NCI-H1105 (cell line): Measurements from ENCODE around the gene SYT15.
"Not testable (repeated sequence)": the region's sequence is repeated elsewhere in the genome, so short reads cannot be mapped to it uniquely, and the experiment has no call there.

Source experiments
- DNase-seq: peaks from one replicate; lab custom pipeline; 2025; lab: John Stamatoyannopoulos, UW

The SYT15 gene

DNA sequence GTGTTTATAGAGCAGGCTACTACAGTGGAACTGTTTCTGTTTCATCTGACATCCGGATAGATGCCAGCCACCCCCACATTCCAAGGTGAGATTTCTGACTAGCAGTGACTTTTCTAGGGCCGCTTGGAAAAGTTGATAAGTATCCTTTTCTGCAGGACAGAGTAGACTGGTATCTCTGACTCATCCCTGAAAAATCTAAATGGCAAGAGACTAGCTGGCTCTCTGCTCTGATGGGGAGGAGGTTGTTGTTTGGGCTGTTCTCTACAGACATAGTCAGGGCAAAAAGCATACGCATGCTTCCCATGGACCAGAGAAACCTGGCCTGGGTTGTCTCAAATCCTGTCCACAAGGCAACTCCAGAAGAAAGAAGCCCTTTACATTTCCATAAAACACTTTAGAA, 10.7 kb downstream of the SYT15 start:
- DNase-seq: not testable (repeated sequence)

- DNase-seq: not testable (repeated sequence)
Measured at GRCh38 chr10:46591053-46591452, 12.1 kb downstream of the SYT15 start.

- DNase-seq: not testable (repeated sequence)
Measured at GRCh38 chr10:46593307-46593706, 14.4 kb downstream of the SYT15 start.

- not testable (repeated sequence) for DNase-seq
Measured at GRCh38 chr10:46594453-46595063, 15.6 kb downstream of the SYT15 start.

- DNase-seq: not testable (repeated sequence)
Measured at GRCh38 chr10:46596570-46596969, 17.6 kb downstream of the SYT15 start.

DNA sequence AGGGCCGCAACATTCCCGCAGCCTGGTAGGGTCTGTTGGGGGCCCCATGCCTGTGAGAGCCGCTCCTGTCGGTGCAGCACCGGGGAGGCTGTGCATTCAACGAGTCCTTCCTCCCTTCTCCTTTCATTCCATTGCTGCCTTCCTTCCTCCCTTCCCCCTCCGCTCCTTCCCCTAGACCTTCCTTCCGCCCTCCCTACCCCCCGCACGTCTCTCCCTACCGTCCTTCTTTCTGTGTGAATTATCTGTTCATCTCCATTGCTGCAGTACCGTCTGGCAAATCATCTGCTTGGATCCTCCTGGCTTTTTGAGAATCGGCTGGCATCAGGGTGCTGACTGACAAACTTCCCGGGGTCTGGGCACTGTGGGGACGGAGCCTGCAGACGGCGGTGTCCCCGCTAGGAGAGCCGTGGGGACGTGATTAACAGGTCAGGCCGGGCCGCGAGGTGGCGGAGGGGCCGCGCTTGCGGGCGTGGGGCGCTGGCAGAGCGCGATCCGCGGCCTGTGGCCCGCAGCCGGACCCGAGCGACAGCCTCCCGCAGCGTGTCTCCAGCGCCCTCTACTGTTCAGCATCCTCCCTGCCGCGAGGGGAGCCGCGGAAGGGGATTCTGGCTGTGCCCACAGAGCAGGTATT, 18.8 kb downstream of the SYT15 start:
- not testable (repeated sequence) for DNase-seq

GRCh38 chr10:46600516-46600915, 21.6 kb downstream of the SYT15 start:
- DNase-seq: not testable (repeated sequence)

- DNase-seq: not testable (repeated sequence)
Measured at GRCh38 chr10:46615540-46615939, 36.6 kb downstream of the SYT15 start.

- not testable (repeated sequence) for DNase-seq
Measured at GRCh38 chr10:46616227-46616626, 37.3 kb downstream of the SYT15 start.

DNA sequence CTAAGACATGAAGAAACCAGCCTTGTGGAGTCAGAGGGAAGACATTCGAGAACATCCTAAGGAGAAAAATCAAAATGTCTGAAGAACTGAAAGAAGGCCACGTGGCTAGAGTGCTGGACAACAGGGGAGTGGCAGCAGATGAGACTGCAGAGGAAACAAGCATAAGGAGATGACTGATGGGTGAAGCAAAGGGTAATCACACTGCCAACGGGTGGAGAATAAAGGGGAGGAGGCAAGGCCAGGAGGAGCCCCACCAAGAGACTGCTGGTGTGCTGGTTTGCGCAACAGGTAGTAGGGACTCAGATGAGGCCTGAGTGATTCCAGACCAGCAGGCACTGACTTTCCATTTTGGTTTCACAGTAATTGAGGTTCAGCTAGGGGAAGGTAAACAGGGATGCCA, 38.2 kb downstream of the SYT15 start:
- DNase-seq: not testable (repeated sequence)

DNA sequence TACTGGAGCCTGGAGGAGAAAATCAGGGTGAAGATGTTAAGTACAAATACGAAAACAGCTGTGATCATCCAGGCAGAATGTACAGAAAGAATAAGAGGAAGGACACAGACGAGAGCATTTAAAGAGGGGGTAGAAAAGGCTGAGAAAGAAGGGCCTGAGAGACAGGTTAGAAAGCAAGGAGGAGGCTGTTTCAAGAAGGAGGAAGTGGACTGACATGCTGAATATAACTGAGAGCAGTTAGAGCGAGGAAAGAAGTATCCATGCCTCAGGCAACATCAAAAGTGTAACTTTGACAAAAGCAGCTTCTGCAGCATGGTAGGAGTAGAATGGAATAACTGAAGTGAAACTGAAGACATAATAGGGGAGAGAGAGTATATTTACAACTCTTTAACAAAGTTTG, 39.0 kb downstream of the SYT15 start:
- not testable (repeated sequence) for DNase-seq

- not testable (repeated sequence) for DNase-seq
Measured at GRCh38 chr10:46623899-46624654, 45.1 kb downstream of the SYT15 start.

GRCh38 chr10:46629805-46630204, 50.9 kb downstream of the SYT15 start:
- DNase-seq: not testable (repeated sequence)

DNA sequence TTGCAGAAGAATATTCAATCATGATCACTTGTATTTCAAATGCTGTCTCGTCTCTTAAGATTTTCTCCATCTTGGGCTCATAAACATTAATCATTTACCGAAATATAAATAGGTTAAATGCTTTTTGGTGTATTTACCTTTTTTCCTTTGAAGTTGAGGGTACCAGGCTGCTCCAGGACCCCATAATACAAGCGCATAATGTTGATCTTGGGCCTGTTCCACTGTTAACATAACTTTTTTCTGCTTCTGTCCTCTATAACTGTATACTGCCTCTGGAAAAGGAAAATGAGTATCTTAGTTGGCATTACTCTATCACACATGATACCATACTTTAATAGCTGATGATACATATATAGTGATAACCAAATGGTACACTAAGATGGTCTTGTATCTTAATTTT, 51.9 kb downstream of the SYT15 start:
- not testable (repeated sequence) for DNase-seq

GRCh38 chr10:46631683-46632082, 52.8 kb downstream of the SYT15 start:
- not testable (repeated sequence) for DNase-seq

- not testable (repeated sequence) for DNase-seq
Measured at GRCh38 chr10:46634698-46635097, 55.8 kb downstream of the SYT15 start.

- not testable (repeated sequence) for DNase-seq
Measured at GRCh38 chr10:46635364-46635959, 56.5 kb downstream of the SYT15 start.

DNA sequence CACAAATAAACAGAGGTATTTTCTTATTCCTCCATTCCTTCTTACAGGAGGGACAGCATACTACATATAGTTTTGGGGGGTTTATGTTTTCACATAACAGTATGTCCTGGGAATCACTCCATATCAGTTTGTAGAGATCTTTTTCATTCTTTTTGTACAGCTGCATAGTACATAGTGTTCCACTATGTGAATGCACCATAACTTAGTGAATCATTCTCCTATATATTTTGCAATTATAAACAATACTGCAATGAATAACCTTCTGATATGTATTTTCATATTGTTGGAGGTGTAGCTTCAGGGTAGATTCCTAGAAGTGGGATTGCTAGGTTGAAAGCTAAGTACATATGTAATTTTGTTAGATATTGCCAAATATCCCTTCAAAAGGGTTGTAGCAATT, 61.1 kb downstream of the SYT15 start:
- not testable (repeated sequence) for DNase-seq
